Uterus (tissue), 4 donors: ENCODE results near the gene HMX1. TPM values are rescaled to one million over a fixed set of nuclear protein-coding genes. Genes with fewer than 3 reads are reported as not detected.
A peak's percentile ranks its signal among the peaks of the same experiment; 100 is the strongest.

Source experiments
- DNase-seq, 2 donors: peaks; one replicate each; pipeline ENCODE4 v3.0.0-alpha.2; 2019 to 2020
- H3K27ac ChIP-seq, 2 donors: fragments of 200-600 bp; sonication (generic); 1 replicate in 1 of 2; 2 replicates in 1 of 2; pipeline ENCODE4 v1.5.1; 2016 to 2018
- H3K27me3 ChIP-seq, 2 donors: fragments of 200-600 bp; sonication (generic); one replicate each; pipeline ENCODE4 v1.5.1; 2018 to 2019; ENCODE audit warnings: control low read depth in 1 of 2
- H3K36me3 ChIP-seq, 2 donors: fragments of 200-600 bp; sonication (generic); one replicate each; pipeline ENCODE4 v1.5.1; 2019; ENCODE audit warnings: control low read depth in 1 of 2
- H3K4me1 ChIP-seq, 2 donors: fragments of 200-600 bp; sonication (generic); one replicate each; pipeline ENCODE4 v1.5.1; 2018 to 2019; ENCODE audit warnings: control low read depth in 1 of 2
- H3K4me3 ChIP-seq, 2 donors: fragments of 200-600 bp; sonication (generic); 1 replicate in 1 of 2; 2 replicates in 1 of 2; pipeline ENCODE4 v1.5.1; 2018 to 2019; ENCODE audit warnings: mild to moderate bottlenecking in 1 of 2
- H3K9me3 ChIP-seq, 2 donors: fragments of 200-600 bp; sonication (generic); one replicate each; pipeline ENCODE4 v1.5.1; 2019; ENCODE audit warnings: control low read depth in 1 of 2
- CTCF ChIP-seq, 4 experiments: fragments of 200-600 bp in 2 of 4; fragments of 450-650 bp in 2 of 4; sonication (generic) in 2 of 4; IDR thresholded peaks; one replicate each; pipeline ENCODE4 v1.5.1; 2016 to 2019; ENCODE audit warnings: antibody characterized with exemption in 4 of 4, mild to moderate bottlenecking in 2 of 4, moderate library complexity in 1 of 4
- POLR2A ChIP-seq, 2 donors: fragments of 450-650 bp; IDR thresholded peaks; one replicate each; pipeline ENCODE4 v1.6.1; 2016; ENCODE audit warnings: antibody characterized with exemption in 2 of 2, mild to moderate bottlenecking in 1 of 2, moderate library complexity in 1 of 2
- intact Hi-C: fragments of 100-400 bp; cut with DNase I; formaldehyde crosslinking; loops from one replicate; pipeline ENCODE4 v1.15.1; 2023; ENCODE audit warnings: low total_unique reads
- total RNA-seq, 4 donors: library from RNA; depleted of rRNA in 3 of 4; stranded (reverse); fragments of >200 nt in 3 of 4; gene quantifications; one replicate each; pipeline versions ENCODE4 v1.1.0 to v1.2.4, GENCODE V29; 2014 to 2023
- donor health status: DM: yes; HTN: yes; CAD: no.

Gene HMX1
- total RNA-seq, 4 donors from 2014 or later, result 0.21 TPM; not detected in 3

GRCh38 chr4:8842614-8843013 is 29.0 kb downstream of the HMX1 start:
- DNase-seq, result peak in 1 of 2 donors; percentile 0
- Histone ChIP-seq H3K4me3 (no peak overlapping the region), H3K9me3 (no peaks in the 10 kb centered on the region), H3K27me3 (no peaks in the 10 kb centered on the region), H3K36me3 (no peaks in the 10 kb centered on the region), H3K27ac (no peak overlapping the region), H3K4me1 (no peaks in the 10 kb centered on the region)
- TF ChIP-seq POLR2A (IDR thresholded peaks at IDR 0.05) (no peak), CTCF (IDR thresholded peaks at IDR 0.05) (no peak)
- intact Hi-C loops, result no loop called here

DNA sequence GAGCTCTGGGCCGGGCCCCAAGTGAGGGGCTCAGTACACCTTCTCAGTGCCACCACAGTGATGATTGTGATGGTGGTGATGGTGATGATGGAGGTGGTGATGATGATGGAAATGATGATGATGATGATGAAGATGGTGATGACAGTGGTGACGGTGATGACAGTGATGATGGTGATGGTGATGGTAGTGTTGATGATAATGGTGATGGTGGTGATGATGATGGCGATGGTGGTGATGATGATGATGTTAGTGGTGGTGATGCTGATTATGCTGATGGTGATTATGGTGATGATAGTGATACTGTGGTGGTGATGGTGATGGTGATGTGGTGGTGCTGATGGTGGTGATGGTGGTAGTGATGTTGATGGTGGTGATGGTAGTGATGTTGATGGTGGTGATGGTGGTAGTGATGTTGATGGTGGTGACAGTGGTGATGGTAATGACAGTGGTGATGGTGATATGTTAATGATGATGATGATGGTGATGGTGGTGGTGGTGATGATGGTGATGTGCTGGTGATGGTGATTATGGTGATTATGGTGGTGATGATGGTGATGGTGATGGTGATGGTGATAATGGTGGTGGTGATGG is 29.9 kb downstream of the HMX1 start:
- Histone ChIP-seq H3K36me3 (no peaks in the 10 kb centered on the region), H3K4me3 (no peak overlapping the region), H3K27ac (no peak overlapping the region), H3K4me1 (no peaks in the 10 kb centered on the region), H3K9me3 (no peaks in the 10 kb centered on the region), H3K27me3 (no peaks in the 10 kb centered on the region)
- TF ChIP-seq POLR2A (IDR thresholded peaks at IDR 0.05) (no peak), CTCF (IDR thresholded peaks at IDR 0.05) (no peak)
- peak in 1 of 2 donors; percentile 1 for DNase-seq
- intact Hi-C loops, result no loop called here

- no peaks in the 10 kb centered on the region for H3K27me3 ChIP-seq
- DNase-seq, result peak in 1 of 2 donors; percentile 1
- intact Hi-C loops, result no loop called here
Measured at GRCh38 chr4:8840816-8841455, 30.7 kb downstream of the HMX1 start.

GRCh38 chr4:8840006-8840793 is 31.4 kb downstream of the HMX1 start:
- Histone ChIP-seq H3K4me1 (no peaks in the 10 kb centered on the region), H3K9me3 (no peaks in the 10 kb centered on the region), H3K36me3 (no peaks in the 10 kb centered on the region), H3K27me3 (no peaks in the 10 kb centered on the region), H3K27ac (no peak overlapping the region), H3K4me3 (no peak overlapping the region)
- intact Hi-C loops, result no loop called here
- no peak for TF ChIP-seq CTCF (IDR thresholded peaks at IDR 0.05)
- peak in 1 of 2 donors; percentile 2 for DNase-seq

More at GRCh38 chr4:8840816-8841455, 30.7 kb downstream of the HMX1 start:
- TF ChIP-seq CTCF (IDR thresholded peaks at IDR 0.05) (no peak), POLR2A (IDR thresholded peaks at IDR 0.05) (no peak)
- Histone ChIP-seq H3K4me3 (no peak overlapping the region), H3K9me3 (no peaks in the 10 kb centered on the region), H3K27ac (no peak overlapping the region), H3K4me1 (no peaks in the 10 kb centered on the region), H3K36me3 (no peaks in the 10 kb centered on the region)

- TF ChIP-seq CTCF (IDR thresholded peaks at IDR 0.05), result no peak
- intact Hi-C loops, result no loop called here
- H3K36me3 ChIP-seq, result no peaks in the 10 kb centered on the region
- no peaks in the 10 kb centered on the region for H3K9me3 ChIP-seq
- no peaks in the 10 kb centered on the region for H3K4me1 ChIP-seq
- no peak overlapping the region for H3K27ac ChIP-seq
- H3K4me3 ChIP-seq, result no peak overlapping the region
- no peaks in the 10 kb centered on the region for H3K27me3 ChIP-seq
- DNase-seq, result peak in 1 of 2 donors; percentile 4
Measured at GRCh38 chr4:8838961-8839431, 32.6 kb downstream of the HMX1 start.
